GM12872 (cell line): Measurements from ENCODE around the gene OBSCN.

Source experiments
- TF ChIP-seq, protein P1 (sequence below): IDR thresholded peaks from 3 replicates; pipeline ENCODE4 v1.5.1; 2011; ENCODE audit warnings: low read depth, mild to moderate bottlenecking, low read length, moderate library complexity; ENCODE audit not compliant: insufficient read depth

OBSCN gene

DNA sequence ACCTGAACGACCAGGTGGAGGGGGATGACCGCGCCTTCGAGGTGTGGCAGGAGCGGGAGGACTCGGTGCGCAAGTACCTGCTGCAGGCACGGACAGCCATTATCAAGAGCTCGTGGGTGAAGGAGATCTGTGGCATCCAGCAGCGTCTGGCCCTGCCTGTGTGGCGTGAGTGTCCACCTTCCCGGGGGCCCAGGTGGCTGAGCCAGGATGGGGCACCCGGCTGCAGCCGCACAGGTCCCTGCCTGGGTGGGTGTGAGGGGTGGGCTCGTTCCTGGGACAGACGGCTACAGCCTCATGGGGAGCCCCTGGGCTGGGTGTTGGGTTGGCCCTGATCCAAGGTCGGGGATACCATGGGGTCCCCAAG is 133.6 kb downstream of the OBSCN start:
- TF ChIP-seq, protein P1, sequence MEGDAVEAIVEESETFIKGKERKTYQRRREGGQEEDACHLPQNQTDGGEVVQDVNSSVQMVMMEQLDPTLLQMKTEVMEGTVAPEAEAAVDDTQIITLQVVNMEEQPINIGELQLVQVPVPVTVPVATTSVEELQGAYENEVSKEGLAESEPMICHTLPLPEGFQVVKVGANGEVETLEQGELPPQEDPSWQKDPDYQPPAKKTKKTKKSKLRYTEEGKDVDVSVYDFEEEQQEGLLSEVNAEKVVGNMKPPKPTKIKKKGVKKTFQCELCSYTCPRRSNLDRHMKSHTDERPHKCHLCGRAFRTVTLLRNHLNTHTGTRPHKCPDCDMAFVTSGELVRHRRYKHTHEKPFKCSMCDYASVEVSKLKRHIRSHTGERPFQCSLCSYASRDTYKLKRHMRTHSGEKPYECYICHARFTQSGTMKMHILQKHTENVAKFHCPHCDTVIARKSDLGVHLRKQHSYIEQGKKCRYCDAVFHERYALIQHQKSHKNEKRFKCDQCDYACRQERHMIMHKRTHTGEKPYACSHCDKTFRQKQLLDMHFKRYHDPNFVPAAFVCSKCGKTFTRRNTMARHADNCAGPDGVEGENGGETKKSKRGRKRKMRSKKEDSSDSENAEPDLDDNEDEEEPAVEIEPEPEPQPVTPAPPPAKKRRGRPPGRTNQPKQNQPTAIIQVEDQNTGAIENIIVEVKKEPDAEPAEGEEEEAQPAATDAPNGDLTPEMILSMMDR = no peak

DNA sequence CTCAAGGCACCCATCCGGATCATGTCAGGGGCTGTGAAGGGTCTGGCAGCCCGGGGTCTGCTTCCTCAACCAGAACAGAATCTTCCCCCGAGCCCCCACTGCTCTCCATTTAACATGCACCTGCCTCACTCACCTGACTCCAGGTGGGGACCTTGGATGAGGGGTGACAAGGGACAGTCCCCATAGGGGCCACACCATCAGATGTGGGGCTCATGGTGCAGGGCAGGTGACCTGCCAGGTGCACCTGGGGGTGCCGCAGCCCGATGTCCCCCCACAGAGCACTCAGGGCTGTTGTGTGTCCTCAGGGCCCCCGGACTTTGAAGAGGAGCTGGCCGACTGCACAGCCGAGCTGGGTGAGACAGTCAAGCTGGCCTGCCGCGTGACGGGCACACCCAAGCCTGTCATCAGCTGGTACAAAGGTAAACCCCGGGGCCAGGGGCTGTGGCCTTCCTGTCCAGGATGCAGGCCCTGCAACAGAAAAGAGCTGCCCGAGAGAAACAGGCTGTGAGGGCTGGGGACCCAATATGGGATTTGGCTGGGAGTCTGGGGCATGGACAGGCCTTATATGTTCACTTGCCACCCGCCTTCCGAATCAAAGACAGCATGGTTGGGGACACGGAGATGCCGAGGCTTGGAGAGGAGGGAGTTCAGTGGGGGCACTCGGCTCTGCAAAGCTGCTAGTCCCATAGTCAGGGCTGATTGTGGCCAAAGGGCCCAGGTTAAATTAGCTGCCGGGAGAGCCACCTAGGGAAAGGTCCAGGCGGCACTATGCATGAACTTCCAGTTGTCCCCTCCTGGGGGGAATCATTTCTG is 134.2 kb downstream of the OBSCN start:
- TF ChIP-seq, protein P1 = no peak

DNA sequence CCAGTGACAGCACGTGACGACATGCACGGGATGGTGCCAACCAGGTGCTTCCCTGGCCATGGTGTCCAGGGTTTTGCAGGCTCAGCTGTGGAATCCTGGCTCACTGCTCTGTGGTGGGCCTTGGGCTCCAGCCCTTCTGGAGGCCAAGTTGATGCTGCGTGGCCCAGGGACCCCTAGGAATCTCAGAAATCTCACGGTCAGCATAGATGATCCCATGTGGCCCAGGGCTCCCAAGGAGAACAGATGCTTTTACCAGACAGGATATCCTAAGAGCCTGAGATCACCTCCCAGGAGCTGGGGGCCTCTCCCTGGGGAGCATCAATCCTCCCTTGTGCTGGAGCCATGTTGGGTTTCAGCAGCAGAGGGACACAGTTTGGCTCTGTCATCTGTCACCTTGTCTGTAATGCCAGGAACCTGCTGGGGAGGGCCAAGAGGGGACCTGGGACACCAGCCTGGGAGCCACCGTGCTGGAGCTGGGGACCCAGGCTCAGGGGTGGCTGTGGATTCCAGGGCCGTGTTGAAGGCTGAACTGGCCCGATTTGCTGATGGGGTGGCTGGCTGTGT is 134.9 kb downstream of the OBSCN start:
- TF ChIP-seq, protein P1 = no peak

DNA sequence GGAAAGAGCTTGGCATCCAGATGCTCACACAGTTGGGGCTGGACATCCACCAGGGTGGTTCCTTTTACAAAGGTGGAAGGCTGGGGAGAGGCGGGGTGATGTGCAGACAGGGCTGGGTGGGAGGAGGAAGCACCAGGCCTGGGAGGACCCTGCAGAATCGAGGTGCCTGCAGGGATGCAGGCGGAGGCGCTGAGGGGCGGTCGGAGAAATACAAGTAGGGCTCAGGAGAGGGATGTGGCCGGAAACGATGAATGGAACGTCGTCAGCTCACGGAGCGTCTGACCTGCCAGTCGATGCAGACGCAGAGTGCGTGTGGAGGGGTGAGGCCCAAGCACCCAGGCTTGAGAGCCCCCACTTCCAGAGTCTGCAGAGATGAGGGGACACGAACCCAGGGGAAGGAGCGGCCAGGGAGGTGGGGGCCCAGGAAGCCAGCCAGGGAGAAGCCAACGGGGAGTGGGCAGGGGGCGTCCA is 135.4 kb downstream of the OBSCN start:
- TF ChIP-seq, protein P1 = no peak

DNA sequence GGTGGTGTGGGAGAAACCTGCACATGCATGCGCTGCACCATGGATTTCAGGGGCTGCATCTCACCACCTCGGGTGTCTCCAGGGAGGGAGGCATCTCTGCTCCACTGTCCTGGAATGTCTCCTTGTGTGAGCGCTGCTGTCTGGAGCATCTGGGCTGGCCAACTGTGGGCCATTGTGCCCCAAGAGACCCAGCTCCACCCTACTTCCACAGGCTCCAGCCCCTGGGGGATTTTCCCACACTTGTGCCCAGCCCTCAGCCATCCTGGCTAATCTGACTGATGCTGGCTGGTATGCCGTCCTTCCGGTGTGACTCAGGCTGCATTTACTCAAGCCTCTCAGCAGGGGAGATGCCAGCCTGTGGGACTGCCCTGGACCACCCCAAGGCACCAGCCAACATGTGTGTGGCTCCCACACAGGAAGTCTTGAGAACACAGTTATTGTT is 136.8 kb downstream of the OBSCN start:
- TF ChIP-seq, protein P1 = no peak

DNA sequence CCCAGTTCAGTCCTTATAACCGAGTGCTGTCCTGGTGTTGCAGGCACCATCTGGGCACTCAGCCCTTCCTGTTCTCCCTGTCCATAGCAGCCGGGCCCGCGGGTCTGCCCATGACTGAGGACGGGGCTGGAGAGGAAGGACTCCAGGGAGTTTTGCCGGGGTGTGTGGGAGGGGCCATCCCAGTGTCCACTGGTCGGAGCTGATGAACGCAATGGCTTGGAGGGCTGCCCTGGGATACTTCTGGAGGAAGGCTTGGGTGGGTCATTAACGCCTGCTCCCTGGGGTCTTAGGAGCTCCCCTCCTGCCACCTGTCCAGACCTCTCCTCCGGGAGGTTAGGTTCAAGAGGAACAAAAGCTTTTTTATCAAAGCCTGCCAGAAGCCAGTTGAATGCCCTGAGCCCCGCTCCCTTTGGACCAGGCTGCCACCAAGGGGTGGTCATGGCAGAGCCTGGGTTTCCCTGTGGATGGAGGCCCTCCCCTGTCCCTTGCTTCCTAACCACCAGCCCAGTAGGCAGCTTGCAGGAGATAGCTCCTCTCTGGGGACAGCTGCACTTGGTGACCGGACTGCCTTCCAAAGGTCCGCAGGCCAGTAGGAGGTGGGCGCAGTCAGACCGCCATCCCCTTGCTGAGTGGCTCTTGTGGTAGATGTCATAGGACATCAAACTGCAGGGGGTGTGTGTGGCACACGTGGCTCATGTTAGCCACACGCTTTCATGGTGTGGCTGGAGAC is 137.5 kb downstream of the OBSCN start:
- TF ChIP-seq, protein P1 = no peak

DNA sequence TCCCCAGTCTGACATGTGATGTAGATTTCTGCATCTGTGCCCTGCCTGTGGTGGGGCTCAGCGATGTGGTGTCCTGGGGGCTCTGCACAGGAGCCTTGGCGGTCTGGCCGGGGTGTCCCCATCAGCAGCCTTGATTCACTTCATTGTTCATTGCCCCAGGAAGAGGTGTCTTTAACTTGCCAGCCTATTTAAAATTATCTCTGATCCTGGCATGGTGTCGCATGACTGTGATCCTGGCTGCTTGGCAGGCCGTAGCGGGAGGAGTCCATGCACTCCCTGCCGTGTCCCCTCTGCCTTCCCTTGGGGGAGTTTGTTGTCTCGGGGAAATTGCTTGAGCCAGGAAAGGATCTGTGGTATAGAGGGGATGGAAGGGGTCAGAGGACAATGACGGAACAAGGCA is 138.9 kb downstream of the OBSCN start:
- TF ChIP-seq, protein P1 = no peak
